GM06990 (cell line): ENCODE measurements around the gene CRACDL.
A peak's percentile ranks its signal among the peaks of the same experiment; 100 is the strongest.

Experiments used
- DNase-seq: peaks from one replicate; pipeline ENCODE4 v3.0.0-alpha.2; 2011; ENCODE audit not compliant: insufficient read length; ENCODE audit errors: extremely low read depth
- H3K27me3 ChIP-seq: replicated peaks from 2 replicates; pipeline ENCODE4 v1.6.0; 2011; ENCODE audit warnings: low read length; ENCODE audit not compliant: control insufficient read depth, insufficient read depth
- H3K36me3 ChIP-seq: 2 replicates; pipeline ENCODE4 v1.5.1; 2011; ENCODE audit warnings: low read length; ENCODE audit not compliant: control insufficient read depth, insufficient read depth
- H3K4me3 ChIP-seq: replicated peaks from 2 replicates; pipeline ENCODE4 v1.5.1; 2011; ENCODE audit warnings: low read depth, mild to moderate bottlenecking, control low read depth, low read length
- TF ChIP-seq, protein P1 (sequence below): IDR thresholded peaks from 2 replicates; pipeline ENCODE4 v1.5.1; 2011; ENCODE audit warnings: low read length, control low read depth, mild to moderate bottlenecking, inconsistent platforms; ENCODE audit not compliant: insufficient read depth, poor library complexity, severe bottlenecking

CRACDL gene

DNA sequence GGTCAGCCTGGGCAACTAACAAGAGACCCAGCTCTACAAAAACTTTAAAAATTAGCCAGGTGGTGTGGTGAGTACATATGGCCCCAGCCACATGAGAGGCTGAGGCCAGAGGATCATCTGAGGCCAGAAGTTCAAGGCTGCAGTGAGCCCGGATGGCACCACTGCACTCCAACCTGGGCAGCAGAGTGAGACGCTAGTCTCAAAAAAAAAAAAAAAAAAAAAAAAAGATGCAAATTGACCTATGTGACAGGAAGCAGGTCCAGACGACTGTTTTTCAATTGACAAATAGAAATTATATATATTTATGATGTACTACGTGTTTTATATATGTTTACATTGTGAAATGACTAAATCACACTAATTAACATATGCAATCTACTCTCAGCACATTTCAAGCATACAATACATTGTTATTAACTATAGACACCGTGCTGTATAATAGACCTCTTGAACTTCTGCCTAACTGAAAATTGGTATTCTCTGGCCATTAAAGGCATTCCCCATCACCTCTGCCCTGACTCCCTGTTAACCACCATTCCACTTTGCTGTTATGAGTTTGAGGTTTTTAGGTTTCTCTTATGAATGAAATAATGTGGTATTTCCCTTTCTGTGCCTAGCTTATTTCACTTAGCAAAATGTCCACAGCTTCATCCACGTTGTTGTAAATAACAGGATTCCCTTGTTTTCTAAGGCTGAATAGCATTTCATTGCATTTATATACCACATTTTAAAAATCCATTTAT is 172.6 kb downstream of the CRACDL start:
- no peak for DNase-seq
- Histone ChIP-seq H3K36me3 (no peaks in the 10 kb centered on the region), H3K4me3 (no peak overlapping the region), H3K27me3 (no peaks in the 10 kb centered on the region)
- TF ChIP-seq, protein P1, sequence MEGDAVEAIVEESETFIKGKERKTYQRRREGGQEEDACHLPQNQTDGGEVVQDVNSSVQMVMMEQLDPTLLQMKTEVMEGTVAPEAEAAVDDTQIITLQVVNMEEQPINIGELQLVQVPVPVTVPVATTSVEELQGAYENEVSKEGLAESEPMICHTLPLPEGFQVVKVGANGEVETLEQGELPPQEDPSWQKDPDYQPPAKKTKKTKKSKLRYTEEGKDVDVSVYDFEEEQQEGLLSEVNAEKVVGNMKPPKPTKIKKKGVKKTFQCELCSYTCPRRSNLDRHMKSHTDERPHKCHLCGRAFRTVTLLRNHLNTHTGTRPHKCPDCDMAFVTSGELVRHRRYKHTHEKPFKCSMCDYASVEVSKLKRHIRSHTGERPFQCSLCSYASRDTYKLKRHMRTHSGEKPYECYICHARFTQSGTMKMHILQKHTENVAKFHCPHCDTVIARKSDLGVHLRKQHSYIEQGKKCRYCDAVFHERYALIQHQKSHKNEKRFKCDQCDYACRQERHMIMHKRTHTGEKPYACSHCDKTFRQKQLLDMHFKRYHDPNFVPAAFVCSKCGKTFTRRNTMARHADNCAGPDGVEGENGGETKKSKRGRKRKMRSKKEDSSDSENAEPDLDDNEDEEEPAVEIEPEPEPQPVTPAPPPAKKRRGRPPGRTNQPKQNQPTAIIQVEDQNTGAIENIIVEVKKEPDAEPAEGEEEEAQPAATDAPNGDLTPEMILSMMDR = no peak

GRCh38 chr2:98761909-98762308 is 174.1 kb downstream of the CRACDL start:
- H3K36me3 ChIP-seq = no peaks in the 10 kb centered on the region
- TF ChIP-seq, protein P1 = no peak
- no peaks in the 10 kb centered on the region for H3K27me3 ChIP-seq
- no peak overlapping the region for H3K4me3 ChIP-seq
- no peak for DNase-seq

DNA sequence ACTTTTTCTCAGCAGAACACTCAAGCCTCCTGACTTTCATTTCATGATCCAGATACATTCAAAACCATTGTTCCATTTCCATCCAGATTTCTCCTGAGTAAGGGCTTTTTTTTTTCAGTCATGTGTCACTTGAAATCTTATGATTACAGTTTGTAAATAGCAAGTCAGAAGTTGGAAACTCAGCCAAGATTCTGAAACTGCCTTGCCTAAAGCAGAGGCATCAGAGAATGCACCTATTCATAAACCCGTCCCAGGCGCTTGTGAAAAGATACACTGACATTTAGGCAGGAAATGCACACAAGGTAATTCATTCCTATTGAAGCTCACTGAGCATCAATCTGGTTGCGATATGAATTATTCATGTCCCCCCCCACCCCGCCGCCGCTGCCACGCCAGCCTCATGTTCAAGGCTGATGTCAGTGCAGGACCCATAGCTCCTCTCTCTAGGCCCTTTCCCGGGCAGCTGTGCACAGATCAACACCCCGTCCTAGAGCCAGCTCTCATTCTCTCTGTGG is 174.7 kb downstream of the CRACDL start:
- DNase-seq = peak; percentile 43
- TF ChIP-seq, protein P1 = no peak
- no peaks in the 10 kb centered on the region for H3K27me3 ChIP-seq

DNA sequence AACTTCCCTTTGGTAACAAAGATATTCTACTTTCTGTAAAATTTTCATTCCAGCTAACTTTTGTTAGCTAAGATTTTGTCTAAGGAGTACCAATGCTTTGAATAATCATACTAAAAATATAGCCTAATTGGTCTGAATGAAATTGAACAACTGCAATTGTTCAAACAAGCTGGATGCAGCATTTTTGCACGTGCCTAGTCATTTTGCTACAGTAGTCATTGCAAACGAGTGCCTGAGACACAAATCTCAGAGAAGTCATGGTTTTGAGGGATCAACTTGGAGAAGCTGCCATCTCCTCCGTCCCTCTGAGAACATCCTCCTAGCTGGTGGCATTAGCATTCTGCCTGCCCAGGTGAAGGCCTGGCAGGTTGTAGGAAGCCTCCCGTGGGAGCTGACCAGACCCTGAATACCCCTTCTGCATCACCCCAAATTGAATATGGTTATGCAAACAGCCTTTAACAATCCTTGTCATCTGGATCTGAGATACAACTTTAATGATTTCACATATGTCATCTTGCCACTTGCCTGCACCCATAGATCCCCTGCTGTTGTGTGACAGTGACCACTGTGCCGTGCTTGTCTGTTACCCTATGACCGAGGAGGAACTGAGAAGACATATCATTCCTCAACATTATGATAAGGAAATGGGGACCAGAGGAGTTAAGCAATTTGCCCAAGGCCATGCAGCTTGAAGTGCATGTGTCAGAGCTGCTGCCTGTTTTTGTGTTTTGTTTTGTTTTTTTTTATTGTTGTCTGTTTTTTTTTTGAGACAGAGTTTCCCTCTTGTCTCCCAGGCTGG is 176.0 kb downstream of the CRACDL start:
- Histone ChIP-seq H3K27me3 (no peaks in the 10 kb centered on the region), H3K36me3 (no peaks in the 10 kb centered on the region), H3K4me3 (no peak overlapping the region)
- no peak for DNase-seq
- TF ChIP-seq, protein P1 = no peak

More for the DNA sequence above, 174.7 kb downstream of the CRACDL start:
- Histone ChIP-seq H3K36me3 (no peaks in the 10 kb centered on the region), H3K4me3 (no peak overlapping the region)

DNA sequence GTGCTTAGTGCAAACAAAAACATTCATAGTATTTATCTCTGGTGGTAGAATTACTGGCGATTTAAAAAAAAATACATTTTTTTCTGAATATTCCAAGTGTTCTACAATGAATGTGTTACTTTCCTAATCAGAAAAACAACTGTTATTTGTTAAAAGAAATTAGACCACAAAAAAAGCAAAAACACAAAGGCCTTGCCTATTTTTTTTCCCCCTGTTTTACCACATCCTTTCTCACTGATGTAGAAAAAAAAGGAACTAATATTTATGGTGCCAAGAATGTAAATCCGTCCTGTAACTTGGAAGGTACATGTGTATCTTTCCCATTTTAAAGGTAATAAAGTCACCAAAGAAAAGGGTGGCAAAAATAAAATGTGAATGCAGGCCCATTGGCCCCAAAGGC is 176.7 kb downstream of the CRACDL start:
- no peak for DNase-seq
- H3K27me3 ChIP-seq = no peaks in the 10 kb centered on the region
- no peaks in the 10 kb centered on the region for H3K36me3 ChIP-seq
- H3K4me3 ChIP-seq = no peak overlapping the region
- TF ChIP-seq, protein P1 = no peak
